HG02588 (cell line): ENCODE data around the gene CRYZ.

Experiments
- ATAC-seq: cut with Tn5 transposase; IDR thresholded peaks from one replicate; pipeline ENCODE4 v1.9.1; 2021; ENCODE audit warnings: mild to moderate bottlenecking, moderate library complexity; ENCODE audit not compliant: unreplicated experiment

The CRYZ gene

DNA sequence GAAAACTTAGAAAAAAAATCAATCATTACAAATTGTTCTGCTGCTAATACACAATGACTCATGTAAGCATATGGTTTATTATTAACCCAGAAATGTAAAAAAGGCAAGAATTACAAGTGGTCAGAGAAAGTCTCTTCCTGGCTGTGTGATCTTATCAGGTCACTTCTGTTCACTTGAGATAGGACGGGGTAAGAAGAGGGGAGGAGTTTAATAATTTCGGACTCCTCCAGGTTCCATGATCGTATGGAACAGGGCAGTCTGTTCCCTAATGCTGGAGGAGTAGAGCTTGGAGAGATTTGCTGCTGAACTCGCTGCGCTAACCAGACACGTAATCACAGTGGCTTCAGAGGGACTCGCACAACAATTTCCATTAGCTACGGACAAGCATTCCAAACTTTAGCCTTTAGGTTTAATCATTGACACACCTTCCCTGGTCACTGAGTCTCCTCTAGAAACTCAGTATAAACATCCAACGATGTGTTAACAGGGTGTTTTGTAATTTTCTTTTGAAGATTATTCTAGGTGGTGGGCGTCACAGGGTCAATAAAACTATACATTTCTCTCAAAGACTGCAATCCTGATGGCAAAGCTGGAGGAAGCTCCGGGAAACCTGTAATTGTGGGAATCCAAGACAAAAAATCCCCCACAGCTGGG lies 1.3 kb downstream of the CRYZ start:
- peak; percentile 21 for ATAC-seq

DNA sequence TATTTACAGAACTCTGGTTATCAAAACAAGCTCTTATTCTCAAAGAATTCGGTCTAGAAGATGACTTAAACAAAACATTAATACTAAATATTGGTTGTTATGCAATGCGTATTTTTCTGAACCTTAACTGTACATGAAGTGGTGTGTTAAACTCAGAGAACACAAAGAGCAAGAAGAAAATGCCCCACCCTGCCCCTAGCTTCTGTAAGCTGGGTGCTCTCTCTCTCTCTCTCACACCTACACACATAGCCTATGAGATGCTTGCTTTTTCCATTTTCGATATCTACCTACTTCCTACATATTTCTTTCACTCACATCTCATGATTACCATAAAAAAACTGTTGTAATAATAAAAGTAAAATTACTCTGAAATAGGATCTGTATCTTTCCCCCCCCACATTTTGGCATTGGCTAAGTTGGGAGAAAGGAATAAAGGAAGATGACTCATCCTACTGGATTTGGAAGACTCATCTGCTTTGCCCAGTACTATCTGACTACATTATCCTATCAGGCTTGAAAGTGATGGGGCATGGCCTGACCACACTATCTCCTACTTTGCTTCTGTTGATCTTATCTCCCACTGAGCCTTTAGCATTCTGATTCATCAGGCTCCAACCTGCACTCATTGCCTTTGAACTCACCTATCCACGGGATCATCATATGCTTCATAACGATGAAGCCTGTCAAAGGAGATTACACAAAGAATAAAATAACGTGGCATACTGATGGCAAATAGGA lies 2.9 kb downstream of the CRYZ start:
- ATAC-seq: no peak

DNA sequence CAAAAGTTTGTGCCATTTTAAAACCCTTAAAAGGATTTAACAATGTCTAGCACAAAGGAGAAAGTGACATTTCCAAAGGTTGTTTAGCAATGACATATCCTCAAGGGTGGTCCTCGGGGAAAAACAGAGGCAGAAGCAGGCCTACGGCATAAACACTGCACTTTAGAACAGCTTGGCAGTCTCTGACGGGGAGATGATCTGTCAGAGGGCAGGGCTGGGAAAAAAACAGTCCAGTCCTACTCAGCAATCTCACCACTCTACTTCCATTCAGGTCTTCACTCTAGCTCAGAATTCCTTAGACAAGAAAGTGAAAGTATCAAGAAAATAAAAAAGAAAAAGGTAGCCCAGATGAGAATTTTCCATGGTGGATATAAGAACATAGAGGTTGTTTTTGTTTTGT lies 4.1 kb downstream of the CRYZ start:
- no peak for ATAC-seq

DNA sequence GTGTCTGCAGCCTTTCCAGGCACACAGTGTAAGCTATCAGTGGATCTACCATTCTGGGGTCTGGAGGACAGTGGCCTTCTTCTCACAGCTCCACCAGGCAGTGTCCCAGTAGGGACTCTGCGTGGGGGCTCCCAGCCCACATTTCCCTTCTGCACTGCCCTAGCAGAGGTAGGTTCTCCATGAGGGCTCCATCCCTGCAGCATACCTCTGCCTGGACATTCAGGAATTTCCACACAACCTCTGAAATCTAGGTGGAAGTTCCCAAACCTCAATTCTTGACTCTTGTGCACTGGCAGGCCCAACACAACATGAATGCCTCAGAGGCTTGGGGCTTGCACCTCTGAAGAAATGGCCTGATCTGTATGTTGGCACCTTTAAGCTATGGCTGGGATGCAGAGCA lies 6.8 kb downstream of the CRYZ start:
- ATAC-seq: no peak

DNA sequence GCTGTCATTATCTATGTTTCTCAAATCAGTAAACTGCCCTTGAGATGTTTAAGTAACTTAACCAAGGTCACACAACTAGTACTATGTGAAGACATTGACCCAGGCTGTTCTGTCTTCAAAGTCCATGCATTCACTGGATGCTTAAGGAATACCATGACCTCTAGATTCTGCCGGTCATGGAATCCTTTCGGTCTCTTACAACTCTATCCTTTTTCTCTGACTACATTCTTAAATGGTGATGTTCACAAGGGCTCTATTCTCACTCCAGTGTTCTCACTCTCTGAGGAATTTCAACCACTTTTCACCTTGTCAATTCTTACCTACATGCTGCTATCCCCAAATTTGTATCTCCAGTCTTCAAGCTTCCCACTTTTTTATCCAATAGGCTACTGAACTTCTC lies 15.2 kb downstream of the CRYZ start:
- no peak for ATAC-seq

DNA sequence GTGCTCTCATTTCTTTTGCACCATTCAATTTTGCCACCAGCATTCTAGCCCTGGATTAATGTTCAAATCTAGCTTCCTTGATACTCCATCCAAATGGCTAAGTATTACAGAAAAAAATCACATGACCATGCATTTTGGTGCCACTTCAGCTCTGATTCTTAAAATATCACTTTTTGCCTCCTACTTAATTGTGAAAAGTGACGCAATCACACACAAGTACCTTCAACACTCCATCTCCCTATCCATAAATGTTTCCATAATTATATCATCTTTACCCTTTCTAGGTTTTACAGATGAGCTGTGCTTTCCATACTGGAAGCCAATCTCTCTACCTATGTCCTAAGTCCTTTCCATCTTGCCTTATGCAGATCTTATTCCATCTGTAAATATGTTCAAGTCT lies 16.0 kb downstream of the CRYZ start:
- ATAC-seq: no peak

DNA sequence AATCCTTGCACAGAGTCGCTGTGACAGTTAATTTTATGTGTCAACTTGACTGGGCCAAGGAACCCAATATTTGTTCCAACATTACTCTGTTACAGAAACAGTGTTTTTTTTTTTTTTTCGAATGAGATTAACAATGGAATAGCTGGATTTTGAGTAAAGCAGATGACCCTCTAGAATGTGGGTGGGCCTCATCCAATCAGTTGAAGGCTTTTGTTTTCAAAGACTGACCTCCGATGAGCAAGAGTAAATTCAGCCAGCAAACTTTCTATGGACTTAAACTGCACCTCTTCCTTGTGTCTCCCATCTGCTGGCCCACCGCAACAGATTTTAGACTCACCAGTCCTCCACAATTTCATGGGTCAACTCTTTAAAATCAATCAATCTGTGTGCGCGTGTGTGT lies 17.0 kb downstream of the CRYZ start:
- ATAC-seq: no peak

DNA sequence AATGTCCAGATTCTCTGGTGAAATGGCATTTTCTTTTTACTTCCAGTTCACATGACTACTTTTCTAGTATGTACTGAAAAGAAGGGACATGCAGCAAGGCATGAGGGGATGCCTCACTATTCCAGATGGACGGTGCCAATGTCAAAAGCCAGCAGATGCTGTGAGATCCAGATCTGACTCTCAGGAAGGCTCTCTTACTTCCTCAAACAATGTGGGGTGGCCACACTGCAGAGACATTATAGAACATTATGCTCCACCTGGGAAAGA lies 17.7 kb downstream of the CRYZ start:
- ATAC-seq: no peak

DNA sequence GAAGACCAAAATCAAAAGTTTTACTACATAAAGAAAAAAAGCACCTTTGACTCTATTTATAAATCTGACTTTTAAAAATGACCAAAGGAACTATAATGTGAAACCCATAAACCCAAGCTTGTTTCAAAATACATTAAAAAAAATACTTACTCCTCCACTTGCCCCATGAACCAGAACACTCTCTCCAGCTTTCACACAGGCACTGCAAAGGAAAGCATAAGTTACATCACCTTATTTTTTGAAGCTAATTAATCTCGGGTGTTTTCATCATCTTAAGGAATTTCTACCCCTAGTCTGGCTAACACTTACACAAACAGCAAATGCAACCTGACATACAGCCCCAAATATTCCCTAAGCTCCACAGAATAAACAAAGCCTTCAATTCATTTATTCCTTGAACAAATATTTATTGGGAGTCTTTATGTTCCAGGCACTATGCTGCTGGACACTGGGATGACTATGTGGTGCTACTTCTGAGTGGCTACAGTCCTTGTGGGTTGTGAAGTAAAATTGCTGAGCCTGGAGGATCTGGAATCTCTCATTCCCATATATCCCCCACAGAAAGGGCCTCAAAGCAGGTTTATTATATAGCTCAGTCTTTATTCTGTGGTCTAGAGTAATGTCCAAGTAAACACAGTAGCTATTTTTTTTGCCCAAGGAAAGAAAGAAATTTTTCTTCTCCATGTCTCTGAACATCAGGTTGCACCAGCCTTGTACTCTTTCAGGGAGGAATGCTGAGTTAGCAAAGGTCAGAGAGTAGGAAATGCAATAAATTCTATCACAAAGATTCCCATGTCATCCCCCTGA lies 18.2 kb downstream of the CRYZ start:
- peak; percentile 78 for ATAC-seq

DNA sequence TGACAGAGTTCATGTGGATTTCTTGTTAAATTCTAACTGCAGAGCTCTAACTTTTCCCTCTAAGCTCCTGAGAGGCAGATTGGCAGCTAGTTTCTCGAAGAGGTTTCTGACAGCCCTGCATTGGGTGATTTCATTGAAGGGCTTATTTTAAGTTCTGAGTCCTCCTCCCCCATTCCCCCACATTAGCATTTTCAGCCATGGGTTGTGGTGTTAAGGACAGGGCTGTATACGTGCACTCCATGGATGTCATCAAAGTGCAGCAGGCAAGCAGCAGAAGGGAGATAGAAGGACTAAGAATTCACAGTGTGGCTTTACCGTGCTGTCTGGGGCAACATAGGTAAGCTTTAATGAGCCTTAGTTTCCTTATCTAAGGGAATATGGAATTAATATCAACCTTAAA lies 19.0 kb downstream of the CRYZ start:
- ATAC-seq: no peak

GRCh38 chr1:74712881-74713280 lies 20.0 kb downstream of the CRYZ start:
- no peak for ATAC-seq

DNA sequence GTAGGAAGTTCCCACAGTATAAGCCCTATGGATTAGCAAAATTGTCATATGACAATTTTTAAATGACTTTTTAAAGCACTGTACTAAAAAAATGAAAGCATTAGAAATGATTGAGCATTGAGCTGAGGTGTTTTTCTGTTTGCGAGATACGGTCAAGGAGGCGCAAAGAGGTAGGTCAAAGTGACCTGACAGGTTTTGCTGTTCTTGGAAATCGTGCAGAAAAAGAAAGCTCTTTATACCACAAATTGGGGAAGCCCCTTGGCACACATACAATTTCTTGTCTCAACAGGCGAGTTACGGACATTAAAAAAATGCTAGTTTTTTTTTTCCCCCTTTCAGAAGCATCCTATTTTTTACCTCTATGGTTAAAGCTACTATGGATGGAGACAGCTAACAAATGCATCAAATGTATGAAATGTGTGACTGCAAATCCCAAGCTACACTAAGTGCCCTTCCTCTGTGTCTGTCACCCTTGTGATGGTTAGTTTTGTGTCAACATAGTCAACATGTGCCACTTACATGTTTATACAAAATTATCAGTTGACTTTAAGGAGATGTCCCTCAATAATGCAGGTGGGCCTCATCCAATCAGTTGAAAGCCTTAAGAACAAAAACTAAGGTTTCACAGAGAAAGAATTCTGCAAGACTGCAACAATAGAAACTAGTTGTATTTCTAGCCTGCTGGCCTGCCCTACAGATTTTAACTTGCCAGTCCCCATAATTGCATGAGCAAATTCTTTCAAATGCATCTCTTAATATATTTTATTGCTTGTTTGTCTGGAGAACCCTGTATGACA lies 29.3 kb downstream of the CRYZ start:
- no peak for ATAC-seq

DNA sequence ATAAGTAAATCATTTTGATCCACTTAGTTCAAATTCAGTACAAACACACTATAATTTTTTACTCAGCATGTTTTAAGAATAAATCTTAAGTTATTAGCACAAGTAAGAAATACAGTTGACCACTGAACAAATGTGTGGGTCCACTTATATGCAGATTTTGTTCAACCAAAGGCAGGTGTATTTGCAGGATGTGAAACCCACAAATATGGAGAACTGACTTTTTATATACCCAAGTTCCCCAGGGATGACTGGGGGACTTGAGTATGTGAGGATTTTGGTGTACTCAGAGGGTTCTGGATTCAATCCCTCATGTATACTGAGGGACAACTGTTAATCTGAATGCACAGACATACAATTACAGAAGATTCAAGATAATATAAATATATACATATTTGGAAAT lies 33.5 kb downstream of the CRYZ start:
- peak; percentile 56 for ATAC-seq

DNA sequence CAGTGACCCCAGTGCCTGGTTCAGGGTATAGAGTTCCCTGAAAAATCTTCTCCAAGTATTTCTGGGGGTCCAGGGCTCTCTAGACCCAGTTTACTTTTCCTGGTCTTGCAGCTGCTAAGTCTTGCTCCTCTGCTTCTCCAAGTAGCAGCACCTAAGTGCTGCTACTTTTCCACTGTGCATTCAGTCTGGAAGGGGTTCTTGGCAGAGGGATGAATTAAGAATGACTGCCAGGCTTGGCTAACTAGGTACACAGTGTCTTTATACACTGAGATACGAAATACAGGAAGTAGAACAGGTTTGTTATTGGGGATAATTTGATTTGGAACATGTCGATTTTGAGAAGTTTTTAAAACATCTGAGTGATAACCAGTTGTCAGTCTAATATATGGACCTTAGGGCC lies 35.0 kb downstream of the CRYZ start:
- ATAC-seq: no peak

DNA sequence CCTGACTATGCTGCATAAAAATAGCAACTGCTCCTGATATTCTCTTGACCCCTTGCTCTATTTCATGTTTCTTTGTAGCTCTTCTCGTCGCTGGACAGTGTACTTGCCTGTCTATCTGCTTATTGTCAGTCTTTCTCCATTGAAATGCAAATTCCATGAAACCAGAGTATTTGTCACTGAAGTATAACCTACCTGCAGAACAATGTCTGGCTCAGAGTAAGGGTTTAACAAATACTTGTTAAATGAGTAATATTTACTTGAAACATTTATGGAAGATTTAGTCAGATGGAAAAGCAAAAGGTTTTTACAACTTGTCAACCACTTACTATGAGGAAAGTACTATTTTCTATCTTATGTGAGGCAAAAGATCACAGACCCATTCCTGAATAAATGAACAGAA lies 39.4 kb downstream of the CRYZ start:
- no peak for ATAC-seq

- no peak for ATAC-seq
Observed at GRCh38 chr1:74690909-74691308, 41.9 kb downstream of the CRYZ start.

DNA sequence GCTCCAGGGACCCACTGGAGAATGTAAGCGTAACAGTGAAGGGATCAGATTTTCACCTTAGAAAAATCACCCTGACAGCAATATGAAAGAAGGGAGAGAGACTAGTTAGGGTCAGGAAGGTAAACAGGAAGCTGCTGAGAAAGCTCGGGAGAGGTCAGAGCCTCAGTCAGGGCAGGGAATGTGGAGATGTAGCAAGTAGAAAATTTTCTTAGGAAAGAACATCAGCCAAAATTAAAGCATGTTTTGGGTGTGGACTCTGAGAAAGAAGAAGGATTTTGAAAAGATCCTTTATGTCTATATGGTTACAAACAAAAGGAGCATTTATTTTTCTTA lies 42.5 kb downstream of the CRYZ start:
- ATAC-seq: no peak

- no peak for ATAC-seq
Observed at GRCh38 chr1:74689621-74690363, 43.1 kb downstream of the CRYZ start.

DNA sequence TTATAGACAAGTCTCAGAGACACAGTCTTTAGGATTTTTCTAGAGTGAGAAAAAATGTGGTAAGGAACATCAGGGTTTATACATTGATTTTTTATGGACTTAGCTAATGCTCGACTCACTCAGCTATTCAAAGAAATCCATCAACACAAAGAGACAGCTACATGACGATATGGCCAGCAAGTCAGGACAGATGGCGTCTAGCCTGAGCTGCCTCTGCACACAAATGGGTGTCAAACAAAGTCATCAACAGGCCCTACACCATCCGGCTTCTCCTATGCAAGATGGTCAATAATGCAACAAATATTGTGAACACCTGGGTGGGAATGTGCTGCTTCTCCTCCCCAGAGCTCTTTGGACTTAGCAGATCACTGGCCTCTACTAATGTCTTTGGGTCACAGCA lies 45.9 kb downstream of the CRYZ start:
- no peak for ATAC-seq

GRCh38 chr1:74684301-74684700 lies 48.5 kb downstream of the CRYZ start:
- no peak for ATAC-seq

- ATAC-seq: no peak
Observed at GRCh38 chr1:74683656-74684055, 49.2 kb downstream of the CRYZ start.
